Measurements from ENCODE around the gene CHCHD10. TPM values are rescaled to one million over a fixed set of nuclear protein-coding genes. Genes with fewer than 3 reads are reported as not detected.

Gene CHCHD10
- total RNA-seq, 1 donor from 2014 or later, result 1,008 TPM

GRCh38 chr22:23789638-23790037 is 21.9 kb upstream of the CHCHD10 start:
- intact Hi-C loops (cut with DNase I), result loop anchor here (5.0 kb wide), 1 partner anchor 58 kb away; no protein-coding TSS in a partner anchor
- DNase-seq (ENCODE audit: low spot score), result no peak

- intact Hi-C loops (cut with DNase I), result loop anchor here (5.0 kb wide), 1 partner anchor 58 kb away; no protein-coding TSS in a partner anchor
- no peak for DNase-seq (ENCODE audit: low spot score)
Observed at GRCh38 chr22:23789121-23789520, 21.3 kb upstream of the CHCHD10 start.

- intact Hi-C loops (cut with DNase I), result loop anchor here (5.0 kb wide), 1 partner anchor 59 kb away; no protein-coding TSS in a partner anchor
- no peak for DNase-seq (ENCODE audit: low spot score)
Observed at GRCh38 chr22:23787910-23788309, 20.1 kb upstream of the CHCHD10 start.

GRCh38 chr22:23787600-23787896 is 19.8 kb upstream of the CHCHD10 start:
- DNase-seq (ENCODE audit: low spot score), result no peak
- intact Hi-C loops (cut with DNase I), result loop anchor here (5.0 kb wide), 1 partner anchor 60 kb away; no protein-coding TSS in a partner anchor

GRCh38 chr22:23786752-23787599 is 19.2 kb upstream of the CHCHD10 start, which contains the start of gene SMARCB1:
SMARCB1 (plus strand) TSS chr22:23786966; CDS start chr22:23787170, 204 bp downstream.
- intact Hi-C loops (cut with DNase I), result loop anchor here (5.0 kb wide), 1 partner anchor 60 kb away; no protein-coding TSS in a partner anchor
- peak; percentile 95 for DNase-seq (ENCODE audit: low spot score)

- intact Hi-C loops (cut with DNase I), result loop anchor here (5.0 kb wide), 1 partner anchor 61 kb away; no protein-coding TSS in a partner anchor
- no peak for DNase-seq (ENCODE audit: low spot score)
Observed at GRCh38 chr22:23786261-23786710, 18.5 kb upstream of the CHCHD10 start.

- DNase-seq (ENCODE audit: low spot score), result no peak
- intact Hi-C loops (cut with DNase I), result no loop called here
Observed at GRCh38 chr22:23784215-23784732, 16.5 kb upstream of the CHCHD10 start.

GRCh38 chr22:23783265-23784150 is 15.7 kb upstream of the CHCHD10 start:
- intact Hi-C loops (cut with DNase I), result no loop called here
- DNase-seq (ENCODE audit: low spot score), result no peak

- intact Hi-C loops (cut with DNase I), result no loop called here
- no peak for DNase-seq (ENCODE audit: low spot score)
Observed at GRCh38 chr22:23782703-23783102, 14.9 kb upstream of the CHCHD10 start.

GRCh38 chr22:23782252-23782651 is 14.5 kb upstream of the CHCHD10 start:
- no peak for DNase-seq (ENCODE audit: low spot score)
- intact Hi-C loops (cut with DNase I), result no loop called here

- intact Hi-C loops (cut with DNase I), result no loop called here
- DNase-seq (ENCODE audit: low spot score), result no peak
Observed at GRCh38 chr22:23781511-23782183, 13.9 kb upstream of the CHCHD10 start.

GRCh38 chr22:23781065-23781464 is 13.3 kb upstream of the CHCHD10 start:
- intact Hi-C loops (cut with DNase I), result no loop called here
- no peak for DNase-seq (ENCODE audit: low spot score)

- intact Hi-C loops (cut with DNase I), result no loop called here
Observed at GRCh38 chr22:23780146-23780748, 12.5 kb upstream of the CHCHD10 start.

GRCh38 chr22:23779731-23780130 is 12.0 kb upstream of the CHCHD10 start:
- intact Hi-C loops (cut with DNase I), result no loop called here
- DNase-seq (ENCODE audit: low spot score), result no peak

More at GRCh38 chr22:23780146-23780748, 12.5 kb upstream of the CHCHD10 start:
- no peak for DNase-seq (ENCODE audit: low spot score)

- intact Hi-C loops (cut with DNase I), result no loop called here
- no peak for DNase-seq (ENCODE audit: low spot score)
Observed at GRCh38 chr22:23779083-23779482, 11.3 kb upstream of the CHCHD10 start.

GRCh38 chr22:23778577-23778900 is 10.8 kb upstream of the CHCHD10 start:
- intact Hi-C loops (cut with DNase I), result no loop called here
- no peak for DNase-seq (ENCODE audit: low spot score)

- intact Hi-C loops (cut with DNase I), result no loop called here
- peak; percentile 84 for DNase-seq (ENCODE audit: low spot score)
Observed at GRCh38 chr22:23777776-23778576, 10.2 kb upstream of the CHCHD10 start.

- no peak for DNase-seq (ENCODE audit: low spot score)
- intact Hi-C loops (cut with DNase I), result no loop called here
Observed at GRCh38 chr22:23775779-23776375, 8.1 kb upstream of the CHCHD10 start.
